SK-N-SH treated with all-trans-retinoic acid at 6 μM for 48 hours (cell line): ENCODE measurements around the gene RPS24.
"Not testable (repeated sequence)": the region's sequence is repeated elsewhere in the genome, so short reads cannot be mapped to it uniquely, and the experiment has no call there.

Source experiments
- ATAC-seq: fragments of 200-7000 bp; cut with Tn5 transposase; 3 replicates; pipeline ENCODE4 v1.9.1; 2020; ENCODE audit warnings: mild to moderate bottlenecking, moderate library complexity
- ARNTL ChIP-seq: fragments of 450-650 bp; formaldehyde crosslinking; IDR thresholded peaks from 2 replicates; pipeline ENCODE4 v1.5.0; 2020; ENCODE audit warnings: low read depth, mild to moderate bottlenecking, moderate library complexity, borderline replicate concordance
- BACH2 ChIP-seq: fragments of 250-450 bp; sonication (Bioruptor Pico); IDR thresholded peaks from 2 replicates; pipeline ENCODE4 v1.9.0; 2021; ENCODE audit warnings: mild to moderate bottlenecking, borderline replicate concordance
- CREB5 ChIP-seq: fragments of 250-450 bp; sonication (Bioruptor Pico); IDR thresholded peaks from 2 replicates; pipeline ENCODE4 v1.5.1; 2020; ENCODE audit warnings: low read depth, mild to moderate bottlenecking, moderate library complexity
- GLIS3 ChIP-seq: fragments of 250-450 bp; sonication (Bioruptor Pico); IDR thresholded peaks from 2 replicates; pipeline ENCODE4 v1.5.0; 2020; ENCODE audit warnings: mild to moderate bottlenecking, moderate library complexity
- ISL1 ChIP-seq: fragments of 250-450 bp; sonication (Bioruptor Pico); IDR thresholded peaks from 2 replicates; pipeline ENCODE4 v2.1.2; 2022; ENCODE audit warnings: mild to moderate bottlenecking, moderate library complexity
- OSR1 ChIP-seq: fragments of 250-450 bp; sonication (Bioruptor Pico); IDR thresholded peaks from 2 replicates; pipeline ENCODE4 v1.8.0; 2022; ENCODE audit warnings: moderate library complexity, mild to moderate bottlenecking, inconsistent platforms
- POU6F1 ChIP-seq: fragments of 250-450 bp; sonication (Bioruptor Pico); IDR thresholded peaks from 2 replicates; pipeline ENCODE4 v1.8.0; 2021; ENCODE audit warnings: low read depth, mild to moderate bottlenecking, moderate library complexity, borderline replicate concordance
- PPARA ChIP-seq: fragments of 250-450 bp; sonication (Bioruptor Pico); IDR thresholded peaks from 2 replicates; pipeline ENCODE4 v1.5.0; 2020; ENCODE audit warnings: mild to moderate bottlenecking, borderline replicate concordance
- RARB ChIP-seq: fragments of 250-450 bp; sonication (Bioruptor Pico); IDR thresholded peaks from 2 replicates; pipeline ENCODE4 v1.8.0; 2021; ENCODE audit warnings: mild to moderate bottlenecking, moderate library complexity
- SNAI2 ChIP-seq: fragments of 250-450 bp; sonication (Bioruptor Pico); IDR thresholded peaks from 2 replicates; pipeline ENCODE4 v1.5.0; 2020; ENCODE audit warnings: mild to moderate bottlenecking, moderate library complexity
- TCF4 ChIP-seq: fragments of 250-450 bp; sonication (Bioruptor Pico); IDR thresholded peaks from 2 replicates; pipeline ENCODE4 v1.8.0; 2021; ENCODE audit warnings: mild to moderate bottlenecking, moderate library complexity, borderline replicate concordance
- TOX ChIP-seq: fragments of 250-450 bp; sonication (Bioruptor Pico); IDR thresholded peaks from 2 replicates; pipeline ENCODE4 v1.8.0; 2021; ENCODE audit warnings: mild to moderate bottlenecking, moderate library complexity, borderline replicate concordance
- ZC3H10 ChIP-seq: fragments of 250-450 bp; sonication (Bioruptor Pico); IDR thresholded peaks from 2 replicates; pipeline ENCODE4 v1.5.1; 2021; ENCODE audit warnings: mild to moderate bottlenecking, moderate library complexity
- ZFP3 ChIP-seq: fragments of 250-450 bp; sonication (Bioruptor Pico); IDR thresholded peaks from 2 replicates; pipeline ENCODE4 v1.5.0; 2020; ENCODE audit warnings: mild to moderate bottlenecking, moderate library complexity
- ZFP30 ChIP-seq: fragments of 450-650 bp; formaldehyde crosslinking; IDR thresholded peaks from 2 replicates; pipeline ENCODE4 v1.5.0; 2022; ENCODE audit warnings: mild to moderate bottlenecking, moderate library complexity
- ZNF565 ChIP-seq: fragments of 450-650 bp; formaldehyde crosslinking; conservative IDR thresholded peaks from 2 replicates; pipeline ENCODE4 v1.5.0; 2020; ENCODE audit warnings: low read depth, mild to moderate bottlenecking, moderate library complexity
- ZNF70 ChIP-seq: fragments of 450-650 bp; formaldehyde crosslinking; IDR thresholded peaks from 2 replicates; pipeline ENCODE4 v1.5.0; 2020; ENCODE audit warnings: mild to moderate bottlenecking, moderate library complexity
- ZNF8 ChIP-seq: fragments of 450-650 bp; formaldehyde crosslinking; IDR thresholded peaks from 2 replicates; pipeline ENCODE4 v1.5.0; 2020; ENCODE audit warnings: mild to moderate bottlenecking, moderate library complexity
- TF ChIP-seq, protein P1 (sequence below): fragments of 250-450 bp; sonication (Bioruptor Pico); IDR thresholded peaks from 2 replicates; pipeline ENCODE4 v1.8.0; 2020; ENCODE audit warnings: mild to moderate bottlenecking, moderate library complexity, borderline replicate concordance
- TF ChIP-seq, protein P2 (sequence below): fragments of 250-450 bp; sonication (Bioruptor Pico); IDR thresholded peaks from 2 replicates; pipeline ENCODE4 v1.5.0; 2020; ENCODE audit warnings: mild to moderate bottlenecking, moderate library complexity
- TF ChIP-seq, protein P3 (sequence below): fragments of 250-450 bp; sonication (Bioruptor Pico); IDR thresholded peaks from 2 replicates; pipeline ENCODE4 v1.5.1; 2021; ENCODE audit warnings: mild to moderate bottlenecking, moderate library complexity

Gene RPS24

DNA sequence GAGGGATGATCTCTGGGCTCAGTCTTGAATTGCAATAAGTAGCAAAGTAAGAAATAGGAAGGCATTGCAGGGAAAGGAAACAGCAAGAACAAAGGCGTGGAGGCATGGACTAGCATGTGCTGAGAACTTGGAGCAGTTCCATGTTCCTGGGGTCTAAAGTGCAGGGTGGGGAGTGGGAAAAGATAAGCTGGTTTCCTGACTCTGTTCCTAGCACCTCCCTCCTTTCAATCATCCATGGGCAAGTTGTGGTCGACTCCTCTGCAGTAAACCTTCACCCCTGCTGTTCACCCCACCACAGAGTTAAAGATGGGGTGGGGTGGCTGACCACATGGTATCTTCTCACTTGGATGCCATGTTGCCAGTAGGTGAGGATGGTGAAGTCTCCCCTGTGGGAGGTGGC is 29.6 kb downstream of the RPS24 start:
- TF ChIP-seq ZFP3 (CRISPR knock-in tag) (no peak), OSR1 (CRISPR knock-in tag) (no peak), ZNF565 (CRISPR knock-in tag) (no peak), ZNF8 (CRISPR knock-in tag) (no peak), PPARA (no peak), GLIS3 (CRISPR knock-in tag) (no peak), SNAI2 (no peak), BACH2 (CRISPR knock-in tag) (no peak), CREB5 (CRISPR knock-in tag) (no peak), ISL1 (CRISPR knock-in tag) (no peak), ZNF70 (CRISPR knock-in tag) (no peak), POU6F1 (no peak), RARB (no peak), ZC3H10 (CRISPR knock-in tag) (no peak), TOX (CRISPR knock-in tag) (no peak), ARNTL (CRISPR knock-in tag) (no peak)
- no peak for ATAC-seq

GRCh38 chr10:78064919-78065318 is 31.3 kb downstream of the RPS24 start:
- not testable (repeated sequence) for ATAC-seq

DNA sequence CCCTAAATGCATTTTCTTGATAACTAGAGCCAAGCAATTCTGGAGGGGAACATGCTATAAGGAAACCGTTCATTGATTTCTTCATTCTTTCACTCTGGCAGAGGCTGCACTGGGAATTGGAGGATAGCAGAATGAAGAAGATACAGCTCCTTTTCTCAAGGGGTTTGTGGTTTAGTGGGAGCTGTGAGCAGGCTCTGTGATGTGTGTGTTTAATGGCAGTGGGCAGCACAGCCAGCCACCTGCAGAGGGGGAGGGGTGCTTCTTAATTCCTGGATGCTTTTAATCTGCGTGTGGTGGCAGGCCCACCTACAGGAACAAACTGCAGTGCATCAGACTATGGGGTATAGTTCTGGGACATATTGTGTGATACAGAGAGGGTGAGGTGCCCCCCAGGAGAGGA is 31.9 kb downstream of the RPS24 start:
- TF ChIP-seq PPARA (no peak), ZFP30 (no peak), TOX (CRISPR knock-in tag) (no peak), ARNTL (CRISPR knock-in tag) (no peak), ZFP3 (CRISPR knock-in tag) (no peak), RARB (no peak), POU6F1 (no peak), OSR1 (CRISPR knock-in tag) (no peak), GLIS3 (CRISPR knock-in tag) (no peak), ZC3H10 (CRISPR knock-in tag) (no peak), ZNF70 (CRISPR knock-in tag) (no peak)
- TF ChIP-seq, protein P1, sequence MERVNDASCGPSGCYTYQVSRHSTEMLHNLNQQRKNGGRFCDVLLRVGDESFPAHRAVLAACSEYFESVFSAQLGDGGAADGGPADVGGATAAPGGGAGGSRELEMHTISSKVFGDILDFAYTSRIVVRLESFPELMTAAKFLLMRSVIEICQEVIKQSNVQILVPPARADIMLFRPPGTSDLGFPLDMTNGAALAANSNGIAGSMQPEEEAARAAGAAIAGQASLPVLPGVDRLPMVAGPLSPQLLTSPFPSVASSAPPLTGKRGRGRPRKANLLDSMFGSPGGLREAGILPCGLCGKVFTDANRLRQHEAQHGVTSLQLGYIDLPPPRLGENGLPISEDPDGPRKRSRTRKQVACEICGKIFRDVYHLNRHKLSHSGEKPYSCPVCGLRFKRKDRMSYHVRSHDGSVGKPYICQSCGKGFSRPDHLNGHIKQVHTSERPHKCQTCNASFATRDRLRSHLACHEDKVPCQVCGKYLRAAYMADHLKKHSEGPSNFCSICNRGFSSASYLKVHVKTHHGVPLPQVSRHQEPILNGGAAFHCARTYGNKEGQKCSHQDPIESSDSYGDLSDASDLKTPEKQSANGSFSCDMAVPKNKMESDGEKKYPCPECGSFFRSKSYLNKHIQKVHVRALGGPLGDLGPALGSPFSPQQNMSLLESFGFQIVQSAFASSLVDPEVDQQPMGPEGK: no peak
- TF ChIP-seq, protein P2, sequence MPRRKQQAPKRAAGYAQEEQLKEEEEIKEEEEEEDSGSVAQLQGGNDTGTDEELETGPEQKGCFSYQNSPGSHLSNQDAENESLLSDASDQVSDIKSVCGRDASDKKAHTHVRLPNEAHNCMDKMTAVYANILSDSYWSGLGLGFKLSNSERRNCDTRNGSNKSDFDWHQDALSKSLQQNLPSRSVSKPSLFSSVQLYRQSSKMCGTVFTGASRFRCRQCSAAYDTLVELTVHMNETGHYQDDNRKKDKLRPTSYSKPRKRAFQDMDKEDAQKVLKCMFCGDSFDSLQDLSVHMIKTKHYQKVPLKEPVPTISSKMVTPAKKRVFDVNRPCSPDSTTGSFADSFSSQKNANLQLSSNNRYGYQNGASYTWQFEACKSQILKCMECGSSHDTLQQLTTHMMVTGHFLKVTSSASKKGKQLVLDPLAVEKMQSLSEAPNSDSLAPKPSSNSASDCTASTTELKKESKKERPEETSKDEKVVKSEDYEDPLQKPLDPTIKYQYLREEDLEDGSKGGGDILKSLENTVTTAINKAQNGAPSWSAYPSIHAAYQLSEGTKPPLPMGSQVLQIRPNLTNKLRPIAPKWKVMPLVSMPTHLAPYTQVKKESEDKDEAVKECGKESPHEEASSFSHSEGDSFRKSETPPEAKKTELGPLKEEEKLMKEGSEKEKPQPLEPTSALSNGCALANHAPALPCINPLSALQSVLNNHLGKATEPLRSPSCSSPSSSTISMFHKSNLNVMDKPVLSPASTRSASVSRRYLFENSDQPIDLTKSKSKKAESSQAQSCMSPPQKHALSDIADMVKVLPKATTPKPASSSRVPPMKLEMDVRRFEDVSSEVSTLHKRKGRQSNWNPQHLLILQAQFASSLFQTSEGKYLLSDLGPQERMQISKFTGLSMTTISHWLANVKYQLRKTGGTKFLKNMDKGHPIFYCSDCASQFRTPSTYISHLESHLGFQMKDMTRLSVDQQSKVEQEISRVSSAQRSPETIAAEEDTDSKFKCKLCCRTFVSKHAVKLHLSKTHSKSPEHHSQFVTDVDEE (CRISPR knock-in tag): no peak
- ATAC-seq: no peak

DNA sequence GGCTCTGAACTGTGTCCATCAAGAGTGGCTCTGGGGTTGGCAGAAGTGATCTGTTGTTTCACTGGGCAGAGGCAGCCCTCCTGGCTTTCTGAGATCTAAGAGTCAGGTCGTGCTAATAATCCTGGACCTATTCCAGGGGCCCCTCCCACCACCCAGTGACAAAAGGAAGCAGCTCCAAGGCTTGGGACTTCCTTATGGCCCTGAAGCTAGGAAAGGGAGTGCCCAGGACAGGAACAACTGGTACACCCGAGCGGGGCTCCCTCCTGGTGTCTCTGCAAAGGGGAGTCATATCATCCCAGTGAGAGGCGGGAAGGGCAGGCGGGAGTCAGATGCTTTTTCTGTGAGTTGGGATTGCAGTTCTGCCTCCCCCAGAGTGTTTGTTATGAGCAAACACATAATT is 32.3 kb downstream of the RPS24 start:
- no peak for ATAC-seq
- TF ChIP-seq SNAI2: no peak
- no peak for TF ChIP-seq ZNF70 (CRISPR knock-in tag)
- no peak for TF ChIP-seq POU6F1
- TF ChIP-seq, protein P3, sequence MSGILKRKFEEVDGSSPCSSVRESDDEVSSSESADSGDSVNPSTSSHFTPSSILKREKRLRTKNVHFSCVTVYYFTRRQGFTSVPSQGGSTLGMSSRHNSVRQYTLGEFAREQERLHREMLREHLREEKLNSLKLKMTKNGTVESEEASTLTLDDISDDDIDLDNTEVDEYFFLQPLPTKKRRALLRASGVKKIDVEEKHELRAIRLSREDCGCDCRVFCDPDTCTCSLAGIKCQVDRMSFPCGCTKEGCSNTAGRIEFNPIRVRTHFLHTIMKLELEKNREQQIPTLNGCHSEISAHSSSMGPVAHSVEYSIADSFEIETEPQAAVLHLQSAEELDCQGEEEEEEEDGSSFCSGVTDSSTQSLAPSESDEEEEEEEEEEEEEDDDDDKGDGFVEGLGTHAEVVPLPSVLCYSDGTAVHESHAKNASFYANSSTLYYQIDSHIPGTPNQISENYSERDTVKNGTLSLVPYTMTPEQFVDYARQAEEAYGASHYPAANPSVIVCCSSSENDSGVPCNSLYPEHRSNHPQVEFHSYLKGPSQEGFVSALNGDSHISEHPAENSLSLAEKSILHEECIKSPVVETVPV (CRISPR knock-in tag): no peak
- no peak for TF ChIP-seq RARB
- no peak for TF ChIP-seq ARNTL (CRISPR knock-in tag)
- TF ChIP-seq ZNF8 (CRISPR knock-in tag): no peak
- TF ChIP-seq ZFP3 (CRISPR knock-in tag): no peak
- TF ChIP-seq, protein P1: no peak
- TF ChIP-seq ZFP30: no peak
- no peak for TF ChIP-seq ZNF565 (CRISPR knock-in tag)
- TF ChIP-seq TCF4 (CRISPR knock-in tag): no peak
- no peak for TF ChIP-seq ZC3H10 (CRISPR knock-in tag)
